HG02885 (cell line): ENCODE data around the gene CNBP.
"Not testable (repeated sequence)": the region's sequence is repeated elsewhere in the genome, so short reads cannot be mapped to it uniquely, and the experiment has no call there.

Source experiments
- ATAC-seq: cut with Tn5 transposase; IDR thresholded peaks from one replicate; pipeline ENCODE4 v1.9.1; 2021; ENCODE audit warnings: mild to moderate bottlenecking; ENCODE audit not compliant: unreplicated experiment, poor library complexity

Gene CNBP

DNA sequence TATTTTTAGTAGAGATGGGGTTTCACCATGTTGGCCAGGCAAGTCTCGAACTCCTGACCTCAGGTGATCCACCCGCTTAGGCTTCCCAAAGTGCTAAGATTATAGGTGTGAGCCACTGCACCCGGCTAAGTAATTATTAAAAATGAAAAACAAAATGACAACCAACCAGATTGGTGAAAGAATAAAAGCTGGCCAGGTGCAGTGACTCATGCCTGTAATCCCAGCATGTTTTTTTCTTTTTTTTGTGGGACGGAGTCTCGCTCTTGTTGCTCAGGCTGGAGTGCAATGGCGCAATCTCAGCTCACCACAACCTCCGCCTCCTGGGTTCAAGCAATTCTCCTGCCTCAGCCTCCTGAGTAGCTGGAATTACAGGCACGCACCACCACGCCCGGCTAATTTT, 47.4 kb downstream of the CNBP start:
- ATAC-seq: not testable (repeated sequence)

DNA sequence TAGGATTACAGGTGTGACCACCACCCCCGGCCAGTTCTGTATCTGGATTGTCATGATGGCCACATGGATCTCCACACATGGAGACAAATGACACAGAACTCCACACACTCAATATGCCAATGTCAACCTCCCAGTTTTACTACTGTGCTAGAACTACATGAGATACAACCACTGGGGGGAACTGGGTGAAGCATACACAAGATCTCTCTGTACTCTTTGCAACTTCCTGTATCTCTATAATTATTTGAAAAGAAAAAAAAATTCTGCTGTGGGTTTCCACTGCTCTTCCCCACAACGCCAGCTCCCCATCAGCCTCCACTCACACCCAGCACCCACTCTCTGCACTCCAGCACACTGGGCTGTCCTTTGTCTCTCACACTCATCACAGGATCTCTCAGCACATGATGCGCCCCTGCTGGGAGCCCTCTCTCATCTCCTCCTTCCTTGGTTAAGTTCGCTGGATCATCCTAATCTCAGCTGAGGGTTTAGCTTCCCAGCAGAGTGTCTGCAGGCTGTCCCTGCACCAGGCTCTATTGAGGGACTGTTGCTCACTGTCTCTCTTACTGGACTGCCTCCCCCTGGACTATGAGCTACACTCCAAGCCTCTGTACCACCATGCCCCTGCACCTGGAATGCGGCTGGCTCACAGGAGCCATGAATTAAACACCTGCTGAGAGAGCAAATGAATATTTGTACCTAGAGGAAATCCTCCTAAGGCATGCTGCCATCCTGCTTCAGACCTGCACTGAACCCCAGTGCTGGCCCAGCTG, 51.4 kb downstream of the CNBP start:
- ATAC-seq: no peak

DNA sequence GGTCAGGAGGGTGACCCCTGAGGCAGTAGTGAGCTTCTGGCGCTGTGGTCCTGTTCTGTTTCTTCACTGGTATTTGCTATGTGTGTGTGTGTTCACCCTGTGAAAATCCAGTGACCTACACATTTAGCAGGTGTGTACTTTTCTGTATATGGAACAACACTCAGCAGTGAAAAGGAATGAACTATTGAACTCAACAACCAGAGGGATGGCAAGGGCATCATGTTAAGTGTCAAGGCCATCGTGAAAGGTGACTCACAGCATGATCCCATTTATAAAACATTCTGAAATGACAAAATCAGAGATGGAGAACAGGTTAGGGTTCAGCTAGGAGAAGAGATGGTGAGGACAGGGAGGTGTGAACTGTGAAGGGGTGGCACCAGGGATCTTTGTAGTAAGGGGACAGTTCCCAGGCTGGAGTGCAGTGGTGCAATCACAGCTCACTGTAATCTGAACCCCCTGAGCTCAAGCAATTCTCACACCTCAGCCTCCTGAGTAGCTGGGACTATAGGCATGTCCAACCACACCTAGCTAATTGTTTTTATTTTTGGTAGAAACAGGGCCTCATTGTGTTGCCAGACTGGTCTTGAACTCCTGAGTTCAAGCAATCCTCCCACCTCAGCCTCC, 52.1 kb downstream of the CNBP start:
- ATAC-seq: no peak

DNA sequence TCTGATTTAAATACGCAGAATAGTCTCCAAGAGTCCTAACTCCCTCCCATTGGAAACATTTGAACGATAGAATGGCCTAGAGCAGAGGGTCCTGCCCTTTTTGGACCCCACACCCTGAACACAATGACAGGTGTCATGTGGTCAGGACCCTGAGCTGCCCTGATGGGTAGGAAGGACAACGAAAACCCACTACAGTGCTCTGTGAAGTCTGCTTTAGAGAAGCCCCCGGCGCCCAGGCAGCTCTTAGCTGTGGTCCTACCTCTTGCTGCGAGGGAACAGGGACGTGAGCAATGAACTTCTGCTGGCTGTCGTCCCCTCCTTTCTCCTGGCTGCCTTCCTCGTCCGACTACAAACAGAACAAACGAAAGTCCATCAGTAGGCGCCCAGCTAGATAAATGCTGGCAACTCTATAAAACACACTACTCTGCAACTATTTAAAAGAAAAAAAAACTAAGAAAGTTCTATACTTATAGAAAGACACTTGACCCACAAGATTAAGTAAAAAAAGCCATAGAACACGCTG, 53.3 kb downstream of the CNBP start:
- no peak for ATAC-seq

DNA sequence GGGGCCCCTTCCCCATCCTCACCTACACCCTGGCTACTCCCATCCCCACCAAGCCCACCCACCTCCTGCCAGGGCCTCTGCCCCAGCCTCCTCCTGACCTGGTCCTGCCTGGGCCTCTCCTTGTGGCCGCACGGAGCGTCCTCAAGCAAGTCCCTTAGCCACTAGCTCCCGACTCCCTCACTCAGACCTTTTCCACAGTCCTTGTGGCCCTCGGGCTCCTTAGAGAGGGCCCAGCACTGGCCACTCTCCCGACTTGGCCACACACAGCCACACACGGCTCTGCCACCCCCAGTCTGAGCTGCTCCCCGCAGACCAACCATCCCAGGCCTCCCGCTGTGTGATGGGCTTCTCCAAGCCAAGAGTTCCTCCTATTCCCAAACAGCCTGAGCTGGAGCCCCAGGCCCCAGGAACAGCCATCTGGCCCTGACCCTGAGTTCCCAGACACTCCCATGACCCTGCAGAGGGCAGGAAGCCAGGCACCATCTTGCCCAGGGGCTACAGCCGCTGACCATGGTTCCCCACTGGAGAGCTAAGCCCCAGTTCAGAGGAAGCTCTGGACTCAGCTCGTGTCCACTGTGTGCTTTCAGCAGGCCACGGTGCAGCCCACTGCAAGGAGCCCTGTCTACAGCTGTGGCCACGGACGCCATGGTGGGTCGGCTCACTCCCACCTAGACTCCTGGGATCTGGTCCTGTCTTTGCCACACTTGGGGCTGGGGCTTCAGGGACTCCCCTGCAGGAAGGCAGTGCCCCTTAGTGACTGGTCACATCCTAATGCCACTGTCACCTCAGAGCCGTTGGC, 55.1 kb downstream of the CNBP start:
- no peak for ATAC-seq

DNA sequence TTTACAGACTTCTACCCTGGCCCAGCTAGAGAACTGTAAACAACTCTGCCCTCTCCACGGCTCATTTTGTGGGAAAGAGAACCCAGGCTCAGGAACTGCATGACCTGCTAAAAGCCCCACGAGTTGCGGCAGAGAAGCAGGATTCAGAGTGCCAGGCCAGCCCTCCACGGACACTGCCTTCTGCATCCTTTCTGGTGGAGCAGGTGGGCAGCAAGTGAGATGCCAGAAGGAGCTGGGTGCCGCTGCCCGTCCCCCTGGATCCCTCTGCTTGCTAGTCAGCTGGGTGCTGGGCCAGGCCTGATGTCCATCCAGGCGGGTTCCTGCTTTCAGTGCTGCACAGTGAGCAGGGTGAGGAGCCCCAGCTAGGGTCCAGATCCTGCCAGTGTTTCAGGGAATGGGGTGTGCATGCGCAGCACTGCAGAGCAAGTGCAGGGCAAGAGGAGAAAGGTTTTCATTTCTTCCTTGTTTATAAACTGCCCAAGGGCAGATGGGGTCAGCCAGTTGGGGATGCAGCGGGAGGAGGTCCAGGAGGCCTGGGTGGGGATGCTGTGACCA, 56.9 kb downstream of the CNBP start:
- ATAC-seq: no peak

DNA sequence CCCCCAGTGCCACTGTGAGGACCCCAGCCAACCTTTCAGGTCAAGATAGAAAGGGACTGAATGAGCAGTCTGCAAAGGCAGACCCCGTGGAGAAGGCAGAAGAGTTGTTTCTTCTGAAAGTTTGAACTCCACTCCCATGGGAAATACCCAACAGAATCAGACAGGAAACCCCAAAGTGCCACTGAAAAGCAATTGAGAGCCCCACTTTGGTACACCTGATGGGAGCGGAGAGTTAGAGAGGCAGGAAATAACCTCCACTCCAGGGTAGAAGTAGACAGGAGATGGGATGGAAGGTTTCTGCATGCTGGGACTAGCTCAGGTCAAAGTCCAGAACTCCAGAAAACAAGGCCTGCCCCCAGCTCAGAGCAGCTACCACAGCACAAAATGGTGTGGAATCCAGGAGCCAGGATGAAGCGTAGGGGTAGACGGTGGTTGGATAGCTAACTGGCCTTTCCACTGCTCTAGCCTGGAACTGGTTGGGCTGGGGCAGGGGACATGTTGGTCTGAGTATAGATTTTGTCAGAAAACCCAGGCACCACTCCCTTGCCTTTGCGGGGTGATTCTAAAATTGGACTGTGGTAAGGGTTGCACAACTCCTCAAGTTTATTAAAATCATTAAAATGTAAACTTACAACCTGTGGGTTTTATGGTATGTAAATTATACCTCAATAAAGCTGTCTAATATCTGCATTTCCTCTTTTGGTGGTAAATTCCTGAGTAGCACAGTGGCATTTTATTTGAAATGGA, 60.2 kb downstream of the CNBP start:
- no peak for ATAC-seq

DNA sequence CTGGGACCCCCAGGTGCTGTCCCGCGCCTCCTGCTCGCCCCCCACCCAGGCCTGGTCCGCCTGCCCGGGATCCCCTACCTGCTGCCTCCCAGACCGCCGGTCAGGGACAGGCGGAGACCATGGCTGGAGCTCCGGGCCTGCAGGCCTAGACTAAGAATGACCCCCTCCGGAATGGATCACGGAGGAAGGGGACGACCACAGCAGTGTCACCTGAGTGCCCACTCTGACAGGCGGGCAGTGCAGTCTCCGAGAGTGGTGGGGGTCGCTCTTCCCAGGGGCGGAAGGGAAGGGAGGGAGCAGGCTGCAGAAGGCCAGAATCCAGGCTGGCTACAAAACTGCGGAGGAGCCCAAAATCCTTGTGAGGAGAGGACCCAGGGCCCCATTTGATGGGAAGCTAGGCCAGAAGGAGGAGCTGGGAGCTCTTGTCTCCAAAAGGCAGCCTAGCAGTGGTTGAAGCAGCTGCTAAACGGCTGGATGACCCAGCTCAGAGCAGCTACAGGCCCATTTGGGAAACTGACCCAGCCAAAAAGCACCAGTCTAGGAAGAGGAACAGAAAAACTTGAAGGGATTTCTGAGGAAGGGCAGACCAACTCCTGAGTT, 61.2 kb downstream of the CNBP start:
- ATAC-seq: no peak

DNA sequence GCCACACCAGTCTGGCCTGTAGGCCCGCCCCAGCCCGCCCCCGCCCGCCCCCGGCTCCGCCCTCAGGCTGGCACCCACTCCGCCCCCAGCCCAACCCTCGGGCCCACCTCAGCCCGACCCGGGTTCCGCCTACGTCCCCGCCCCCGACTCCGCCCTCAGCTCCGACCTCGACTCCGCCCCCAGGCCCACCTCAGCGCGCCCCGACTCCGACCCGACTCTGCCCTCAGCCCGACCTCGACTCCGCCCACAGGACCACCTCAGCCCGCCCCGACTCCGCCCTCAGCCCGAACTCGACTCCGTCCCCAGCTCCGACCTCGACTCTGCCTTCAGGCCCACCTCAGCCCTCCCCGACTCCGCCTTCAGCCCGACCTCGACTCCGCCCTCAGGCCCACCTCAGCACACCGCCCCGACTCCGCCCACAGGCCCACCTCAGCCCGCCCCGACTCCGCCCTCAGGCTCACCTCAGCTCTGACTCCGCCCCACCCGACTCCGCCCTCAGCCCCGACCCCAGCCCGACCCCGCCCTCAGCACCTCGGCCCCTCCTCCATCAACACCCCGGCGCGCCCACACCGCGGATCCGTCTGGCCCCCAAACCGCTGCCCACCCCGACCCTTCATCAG, 61.8 kb downstream of the CNBP start, which contains the start of gene RAB43:
TSS of gene RAB43 (minus strand) at position 13 of the 620 bp plus-strand sequence. CDS start 315 bp downstream, outside the sequence.
- ATAC-seq: peak; percentile 66

DNA sequence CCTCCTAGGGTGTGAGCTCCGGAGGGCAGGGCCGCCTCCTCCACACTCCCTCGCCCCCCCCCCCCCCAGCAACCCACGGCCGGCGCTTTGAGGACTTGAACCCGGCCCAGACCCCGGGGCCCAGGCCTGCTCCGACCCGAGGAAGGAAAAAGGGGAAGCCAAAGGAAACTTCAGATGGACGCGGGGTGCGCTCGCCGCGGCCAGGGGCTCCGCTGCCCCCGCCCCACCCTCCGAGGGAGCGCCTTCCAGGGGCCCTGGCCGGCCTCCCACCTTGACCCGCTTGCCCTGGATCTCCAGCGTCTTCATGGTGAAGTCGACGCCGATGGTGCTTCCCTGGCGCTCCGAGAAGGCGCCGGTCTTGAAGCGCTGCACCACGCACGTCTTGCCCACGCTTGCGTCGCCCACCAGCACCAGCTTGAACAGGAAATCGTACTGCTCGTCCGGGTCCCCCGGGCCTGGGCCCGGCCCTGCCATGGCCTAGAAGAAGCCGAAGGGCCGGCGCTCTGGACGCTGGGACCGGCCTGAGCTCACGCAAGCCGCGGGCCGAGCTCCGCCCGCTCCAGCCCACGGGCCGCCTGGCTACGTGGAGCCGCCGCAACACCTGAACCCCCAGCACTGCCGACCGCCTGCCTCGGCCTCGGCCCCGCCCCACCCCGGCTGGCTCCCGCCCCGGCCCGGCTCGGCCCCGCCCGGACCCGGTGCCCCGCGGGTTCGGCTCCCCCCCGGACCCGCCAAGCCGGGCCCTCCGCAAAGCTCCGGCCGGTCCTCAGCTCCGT, 62.5 kb downstream of the CNBP start:
- ATAC-seq: no peak

DNA sequence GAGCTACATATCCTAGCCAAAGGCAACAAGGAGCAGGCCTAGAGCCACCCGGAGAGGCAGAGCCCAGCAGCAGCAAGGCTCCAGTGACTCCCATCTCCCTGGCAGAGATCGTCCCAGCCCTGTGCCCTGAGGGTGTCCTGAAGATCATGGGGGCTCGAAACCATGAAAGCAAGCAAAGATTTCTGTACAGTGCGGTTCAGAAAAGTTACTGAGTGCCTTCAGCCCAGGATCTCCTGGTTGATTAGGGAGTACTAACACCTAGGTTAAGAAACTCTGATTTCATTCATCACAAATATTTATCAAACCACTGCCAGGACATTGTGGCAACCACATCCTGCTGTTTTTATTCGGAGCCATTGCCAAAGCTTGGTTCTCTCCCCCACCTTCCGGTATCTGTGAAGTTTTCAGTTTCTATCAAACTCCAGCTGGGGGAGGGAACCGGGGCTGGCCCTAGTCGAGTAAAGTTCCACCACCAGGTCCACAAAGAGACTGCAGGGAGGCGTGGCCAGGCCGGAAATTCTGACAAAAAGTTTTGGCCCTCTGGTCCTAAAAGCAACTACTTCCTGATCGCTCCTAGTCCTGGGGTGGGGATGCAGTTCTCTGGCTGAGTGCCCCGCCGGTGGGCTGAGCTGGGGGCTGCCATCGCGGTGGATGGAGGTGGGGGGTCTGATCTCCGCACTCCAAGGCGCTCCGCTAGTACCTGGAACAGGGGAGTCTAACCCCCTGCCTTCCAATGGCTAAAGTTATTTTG, 63.3 kb downstream of the CNBP start:
- ATAC-seq: peak; percentile 69

DNA sequence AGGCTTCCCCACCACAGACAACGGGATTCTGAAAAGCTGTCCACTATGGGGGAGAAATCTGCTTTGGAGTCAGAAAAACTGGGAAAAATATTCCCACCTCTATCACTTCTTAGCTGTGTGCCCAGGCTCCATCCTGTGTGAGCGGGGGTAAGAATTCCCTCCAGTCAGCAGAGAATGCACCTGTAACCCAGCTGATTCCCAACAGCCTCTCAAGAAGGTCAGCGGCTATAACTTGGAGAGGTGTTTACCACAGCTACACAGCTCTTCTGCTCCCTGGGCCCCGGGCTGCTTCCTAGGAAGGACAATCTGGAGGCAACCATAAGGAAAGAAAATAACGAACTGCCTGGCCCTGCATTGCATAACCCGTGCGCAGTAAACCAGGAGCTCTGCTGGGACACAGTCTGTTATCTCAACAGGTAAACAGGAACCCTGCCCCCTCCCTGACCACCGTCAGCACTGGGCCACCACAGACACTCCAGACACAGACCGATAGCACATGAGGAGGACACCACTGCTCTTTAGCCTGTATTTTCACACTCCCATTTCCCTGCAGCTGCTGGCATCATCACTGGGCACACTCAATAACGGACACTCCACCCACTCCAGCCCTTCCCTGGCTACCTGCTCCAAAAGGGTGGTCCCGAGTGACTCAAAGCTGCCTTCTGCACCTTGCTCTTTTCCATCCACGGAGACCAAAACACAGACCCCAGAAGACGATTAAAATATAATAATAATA, 64.2 kb downstream of the CNBP start:
- no peak for ATAC-seq

DNA sequence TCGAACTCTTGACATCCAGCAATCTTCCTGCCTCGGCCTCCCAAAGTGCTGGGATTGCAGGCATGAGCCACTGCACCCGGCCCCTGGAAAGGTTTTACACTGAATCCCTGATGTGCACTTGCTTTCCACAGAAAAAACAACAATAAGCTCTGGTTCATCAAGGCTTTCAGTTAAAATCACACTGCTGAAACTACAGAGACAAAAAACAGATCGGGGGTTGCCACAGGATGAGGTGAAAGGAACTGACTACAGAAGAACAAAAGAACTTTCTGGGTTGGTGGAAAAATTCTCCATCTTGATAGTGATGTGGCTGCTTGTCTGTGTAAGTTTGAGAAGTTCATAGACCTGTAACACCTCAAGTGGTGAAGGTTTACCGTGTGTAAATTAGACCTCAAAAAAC, 65.0 kb downstream of the CNBP start:
- no peak for ATAC-seq
